IMR-90 (cell line): Measurements from ENCODE around the gene CSNK2B. TPM values are rescaled to one million over a fixed set of nuclear protein-coding genes. Genes with fewer than 3 reads are reported as not detected.

Source experiments
- ATAC-seq: fragments of 200-7000 bp; cut with Tn5 transposase; 2 replicates; pipeline ENCODE4 v1.9.1; 2020; ENCODE audit warnings: low read depth, mild to moderate bottlenecking, moderate library complexity
- BruUV-seq: library from RNA; stranded (reverse); fragments of 400-500 nt; replicated peaks from 2 replicates; lab custom pipeline; 2021; lab: Mats Ljungman, UMichigan
- CTCF ChIA-PET: fragments of 300-600 bp; formaldehyde crosslinking; extraction: SDS; loops from one replicate; lab custom pipeline; 2021; ENCODE audit warnings: antibody characterized with exemption; lab: Yijun Ruan, JAX
- POLR2A ChIA-PET: fragments of 300-600 bp; sonication (Branson Sonifier 250); formaldehyde crosslinking; loops from one replicate; lab custom pipeline; 2022; ENCODE audit warnings: antibody characterized with exemption; ENCODE audit not compliant: unreplicated experiment; lab: Charles Lee
- DNase-seq: peaks from one replicate; pipeline ENCODE4 v3.0.0; 2013
- H2AFZ ChIP-seq: replicated peaks from 2 replicates; pipeline ENCODE3; 2013; ENCODE audit warnings: low read length, mild to moderate bottlenecking; ENCODE audit not compliant: poor library complexity
- H2AK5ac ChIP-seq: 2 replicates; pipeline ENCODE4 v1.6.1; 2013; ENCODE audit warnings: low read depth, low read length, inconsistent platforms
- H2AK9ac ChIP-seq: replicated peaks from 2 replicates; pipeline ENCODE3; 2013; ENCODE audit warnings: mild to moderate bottlenecking, low read depth, low read length, moderate library complexity; ENCODE audit not compliant: poor library complexity
- H2BK120ac ChIP-seq: 2 replicates; pipeline ENCODE4 v1.6.1; 2013; ENCODE audit warnings: low read depth, low read length, inconsistent platforms
- H2BK15ac ChIP-seq: 3 replicates; pipeline ENCODE4 v1.6.1; 2013; ENCODE audit warnings: low read depth, low read length, inconsistent platforms
- H2BK20ac ChIP-seq: 2 replicates; pipeline ENCODE4 v1.6.1; 2013; ENCODE audit warnings: low read depth, mild to moderate bottlenecking, inconsistent platforms, low read length, moderate library complexity
- H2BK5ac ChIP-seq: 2 replicates; pipeline ENCODE4 v1.6.1; 2013; ENCODE audit warnings: mild to moderate bottlenecking, low read depth, low read length, inconsistent platforms; ENCODE audit not compliant: poor library complexity, severe bottlenecking
- H3K14ac ChIP-seq: replicated peaks from 2 replicates; pipeline ENCODE4 v1.6.1; 2013; ENCODE audit warnings: low read depth, low read length, inconsistent platforms
- H3K18ac ChIP-seq: 2 replicates; pipeline ENCODE4 v1.6.1; 2013; ENCODE audit warnings: low read depth, low read length, control low read depth
- H3K23ac ChIP-seq: 2 replicates; pipeline ENCODE4 v1.6.1; 2013; ENCODE audit warnings: low read depth, low read length, inconsistent platforms
- H3K27ac ChIP-seq: 2 replicates; pipeline ENCODE4 v1.5.1; 2013; ENCODE audit warnings: mild to moderate bottlenecking, control low read depth, low read length; ENCODE audit not compliant: insufficient read depth
- H3K27me3 ChIP-seq: 2 replicates; pipeline ENCODE4 v1.6.1; 2013; ENCODE audit warnings: low read length; ENCODE audit not compliant: control insufficient read depth, insufficient read depth
- H3K36me3 ChIP-seq: 2 replicates; pipeline ENCODE4 v1.6.1; 2013; ENCODE audit warnings: low read length, mixed read lengths; ENCODE audit not compliant: control insufficient read depth, insufficient read depth
- H3K4ac ChIP-seq: 2 replicates; pipeline ENCODE4 v1.6.1; 2013; ENCODE audit warnings: low read depth, low read length, inconsistent platforms
- H3K4me1 ChIP-seq: 2 replicates; pipeline ENCODE4 v1.6.1; 2013; ENCODE audit warnings: low read length, mixed read lengths; ENCODE audit not compliant: control insufficient read depth, insufficient read depth
- H3K4me2 ChIP-seq: 2 replicates; pipeline ENCODE4 v1.6.1; 2013; ENCODE audit warnings: low read depth, mild to moderate bottlenecking, control low read depth, low read length, moderate library complexity
- H3K4me3 ChIP-seq: 2 replicates; pipeline ENCODE4 v1.5.1; 2013; ENCODE audit warnings: low read depth, mild to moderate bottlenecking, control low read depth, low read length, moderate library complexity; ENCODE audit not compliant: insufficient read depth
- H3K56ac ChIP-seq: 2 replicates; pipeline ENCODE4 v1.6.1; 2013; ENCODE audit warnings: low read length, inconsistent platforms; ENCODE audit not compliant: insufficient read depth; ENCODE audit errors: extremely low read depth
- H3K79me1 ChIP-seq, 2 experiments: 2 replicates each; pipeline ENCODE4 v1.6.1; 2013; ENCODE audit warnings: low read length in 2 of 2, inconsistent platforms in 1 of 2, low read depth in 1 of 2
- H3K9ac ChIP-seq: 2 replicates; pipeline ENCODE4 v1.6.1; 2013; ENCODE audit warnings: low read depth, low read length, control low read depth
- H3K9me1 ChIP-seq: 2 replicates; pipeline ENCODE4 v1.6.1; 2013; ENCODE audit warnings: low read length, inconsistent platforms; ENCODE audit not compliant: insufficient read depth
- H3K9me3 ChIP-seq: 2 replicates; pipeline ENCODE4 v1.6.1; 2013; ENCODE audit warnings: low read length; ENCODE audit not compliant: control insufficient read depth, insufficient read depth
- H4K20me1 ChIP-seq: 2 replicates; pipeline ENCODE4 v1.6.1; 2013; ENCODE audit warnings: low read length, inconsistent platforms; ENCODE audit not compliant: insufficient read depth
- H4K5ac ChIP-seq: 2 replicates; pipeline ENCODE4 v1.6.1; 2013; ENCODE audit warnings: mild to moderate bottlenecking, low read depth, low read length, control low read depth
- H4K8ac ChIP-seq, 2 experiments: 2 replicates each; pipeline ENCODE4 v1.6.1; 2013; ENCODE audit warnings: low read depth in 2 of 2, low read length in 2 of 2, control low read depth in 1 of 2, inconsistent platforms in 1 of 2
- H4K91ac ChIP-seq: 2 replicates; pipeline ENCODE4 v1.6.1; 2013; ENCODE audit warnings: low read depth, low read length, inconsistent platforms; ENCODE audit not compliant: insufficient read depth
- BHLHE40 ChIP-seq: fragments of 150-350 bp; IDR thresholded peaks from 2 replicates; pipeline ENCODE4 v1.6.1; 2016; ENCODE audit warnings: mild to moderate bottlenecking, low read depth, low read length
- CEBPB ChIP-seq: IDR thresholded peaks from 2 replicates; pipeline ENCODE4 v1.6.1; 2012; ENCODE audit warnings: low read depth, low read length, improper control_type of control experiment
- SMC3 ChIP-seq: fragments of 150-350 bp; IDR thresholded peaks from 2 replicates; pipeline ENCODE4 v1.6.1; 2016; ENCODE audit warnings: low read depth, mild to moderate bottlenecking, antibody characterized with exemption, low read length, moderate library complexity
- WGBS, 2 experiments: methylation state at CpG; one replicate each; pipeline versions ENCODE4 v1.1.5 to v1.1.7; 2013; ENCODE audit warnings: missing lambda C conversion rate in 2 of 2; ENCODE audit not compliant: insufficient read length in 1 of 2; ENCODE audit errors: extremely low coverage in 2 of 2; 5-methylcytosine and 5-hydroxymethylcytosine counted together
- dilution Hi-C: fragments of 300-500 bp; cut with HindIII; formaldehyde crosslinking; loops from one replicate; pipeline ENCODE4 v1.14.3; 2018; ENCODE audit warnings: low sequenced_read_pairs; ENCODE audit not compliant: unreplicated experiment
- in situ Hi-C: fragments of 300-500 bp; cut with MboI; formaldehyde crosslinking; loops from 3 replicates; pipeline ENCODE4 v1.14.3; 2019; ENCODE audit warnings: low sequenced_read_pairs, inconsistent platforms, mixed read lengths
- intact Hi-C: fragments of 100-400 bp; cut with micrococcal nuclease; formaldehyde crosslinking; loops from 2 replicates; pipeline ENCODE4 v1.10.0; 2022
- polyA plus RNA-seq, 3 experiments: library from polyadenylated mRNA; depleted of rRNA; stranded (reverse); fragments of >200 nt; gene quantifications; 2 replicates each; pipeline ENCODE4 v1.2.3, GENCODE V29; 2012; ENCODE audit warnings: low replicate concordance in 1 of 3
- total RNA-seq: library from RNA; depleted of rRNA; stranded (reverse); fragments of >200 nt; gene quantifications from 2 replicates; pipeline ENCODE4 v1.2.3, GENCODE V29; 2012
- TF ChIP-seq, protein P1 (sequence below): conservative IDR thresholded peaks from 2 replicates; pipeline ENCODE4 v1.5.1; 2012; ENCODE audit warnings: mild to moderate bottlenecking, low read depth, low read length, improper control_type of control experiment

The CSNK2B gene
- total and polyA plus RNA-seq, 2 of the 4 experiments (the other 2 are of a cell fraction) = 194 to 240 TPM

DNA sequence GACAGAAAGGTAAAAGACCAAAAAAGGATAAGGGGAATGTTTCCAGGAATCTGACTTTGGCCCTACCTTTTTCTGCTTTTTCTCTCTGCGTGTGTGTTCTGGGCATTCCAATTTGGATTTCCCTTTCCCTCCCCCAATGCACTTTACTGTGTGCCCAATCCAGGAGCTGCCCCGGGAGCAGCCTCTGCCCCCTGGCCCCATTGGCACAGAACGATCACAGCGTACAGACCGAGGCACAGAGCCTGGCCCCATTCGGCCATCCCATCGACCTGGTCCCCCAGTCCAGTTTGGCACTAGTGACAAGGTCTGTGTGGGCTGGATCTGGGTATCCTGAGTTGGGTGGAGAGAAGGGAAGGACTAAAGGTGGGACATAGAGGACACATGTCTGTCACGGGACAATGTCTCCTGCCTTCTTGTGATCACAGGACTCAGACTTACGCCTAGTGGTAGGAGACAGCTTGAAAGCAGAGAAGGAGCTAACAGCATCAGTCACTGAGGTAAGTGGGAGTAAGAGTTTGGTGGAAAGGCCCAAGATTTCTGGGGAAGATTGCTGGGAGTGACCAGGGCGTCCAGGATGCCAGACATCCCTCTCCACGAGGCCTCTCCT, 30.8 kb upstream of the CSNK2B start:
- Histone ChIP-seq H3K9ac (no peak overlapping the region), H4K5ac (no peak overlapping the region), H3K9me3 (no peaks in the 10 kb centered on the region), H2AFZ (no peak overlapping the region), H4K8ac (no peak overlapping the region), H2BK120ac (no peak overlapping the region), H3K27ac (no peak overlapping the region), H2BK5ac (no peak overlapping the region), H2BK15ac (no peak overlapping the region), H3K79me1 (peaks cover 29 to 39% of the 10 kb centered on the region in 2 experiments), H3K23ac (no peak overlapping the region), H3K4me2 (no peak overlapping the region), H3K27me3 (no peaks in the 10 kb centered on the region), H3K4me3 (no peak overlapping the region), H4K91ac (no peak overlapping the region), H3K14ac (no peak overlapping the region), H2AK9ac (peak overlapping the region; percentile 3), H3K18ac (no peak overlapping the region), H2AK5ac (no peak overlapping the region), H3K9me1 (no peaks in the 10 kb centered on the region), H3K56ac (no peak overlapping the region), H3K4me1 (no peaks in the 10 kb centered on the region; the same call in 1 of the 2 replicates), H4K20me1 (peaks cover 28% of the 10 kb centered on the region), H3K36me3 (peaks cover 85% of the 10 kb centered on the region), H3K4ac (no peak overlapping the region), H2BK20ac (no peak overlapping the region)
- DNase-seq = no peak
- POLR2A ChIA-PET = no interaction called here
- whole genome bisulfite sequencing, 2 experiments = 83% methylated on average over 7 of the region's 11 CpGs; no CpG with 5 or more reads in 1 of the 2 experiments
- dilution Hi-C loops = no loop called here
- TF ChIP-seq SMC3 (no peak), CEBPB (no peak), BHLHE40 (no peak)
- TF ChIP-seq, protein P1, sequence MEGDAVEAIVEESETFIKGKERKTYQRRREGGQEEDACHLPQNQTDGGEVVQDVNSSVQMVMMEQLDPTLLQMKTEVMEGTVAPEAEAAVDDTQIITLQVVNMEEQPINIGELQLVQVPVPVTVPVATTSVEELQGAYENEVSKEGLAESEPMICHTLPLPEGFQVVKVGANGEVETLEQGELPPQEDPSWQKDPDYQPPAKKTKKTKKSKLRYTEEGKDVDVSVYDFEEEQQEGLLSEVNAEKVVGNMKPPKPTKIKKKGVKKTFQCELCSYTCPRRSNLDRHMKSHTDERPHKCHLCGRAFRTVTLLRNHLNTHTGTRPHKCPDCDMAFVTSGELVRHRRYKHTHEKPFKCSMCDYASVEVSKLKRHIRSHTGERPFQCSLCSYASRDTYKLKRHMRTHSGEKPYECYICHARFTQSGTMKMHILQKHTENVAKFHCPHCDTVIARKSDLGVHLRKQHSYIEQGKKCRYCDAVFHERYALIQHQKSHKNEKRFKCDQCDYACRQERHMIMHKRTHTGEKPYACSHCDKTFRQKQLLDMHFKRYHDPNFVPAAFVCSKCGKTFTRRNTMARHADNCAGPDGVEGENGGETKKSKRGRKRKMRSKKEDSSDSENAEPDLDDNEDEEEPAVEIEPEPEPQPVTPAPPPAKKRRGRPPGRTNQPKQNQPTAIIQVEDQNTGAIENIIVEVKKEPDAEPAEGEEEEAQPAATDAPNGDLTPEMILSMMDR = no peak
- intact Hi-C loops = no loop called here
- no peak for ATAC-seq
- in situ Hi-C loops = no loop called here
- CTCF ChIA-PET = no interaction called here
- no TSS peak for BruUV-seq
